ENCODE measurements around the gene SLC23A1. TPM values are rescaled to one million over a fixed set of nuclear protein-coding genes. Genes with fewer than 3 reads are reported as not detected.

SLC23A1 gene
- total and polyA plus RNA-seq, 9 of the 15 experiments (the other 6 are each of a cell fraction or from before 2014, with no cell fraction given), result 0.03 to 0.20 (median 0.05) TPM; not detected in 5

GRCh38 chr5:139385061-139386049, 2.3 kb upstream of the SLC23A1 start (continued):
- TF ChIP-seq HNRNPL (IDR thresholded peaks at IDR 0.05; ENCODE audit: low read depth, low read length) (no peak), ETV1 (tag; conservative IDR thresholded peaks at IDR 0.05; ENCODE audit: low read depth) (no peak), SP1 (CRISPR knock-in tag; IDR thresholded peaks at IDR 0.05) (0 out of 2 replicates have a peak, but pooled peaks have one; percentile 23), ARNT (IDR thresholded peaks at IDR 0.05) (peak in 1 of 2 experiments; percentile 44; a peak in 1 of 4 replicates), MTA3 (IDR thresholded peaks at IDR 0.05; ENCODE audit: borderline replicate concordance) (peak; percentile 23; the same call in 1 of the 2 replicates), TEAD2 (tag; IDR thresholded peaks at IDR 0.05) (no peak), SMC3 (conservative IDR thresholded peaks at IDR 0.05; ENCODE audit: insufficient read depth, low read depth, low read length) (peak; percentile 74), BHLHE40 (IDR thresholded peaks at IDR 0.05; ENCODE audit: low read length) (peak; percentile 89), TCF3 (CRISPR knock-in tag; IDR thresholded peaks at IDR 0.05) (0 out of 2 replicates have a peak, but pooled peaks have one; percentile 12), SIRT6 (IDR thresholded peaks at IDR 0.05; ENCODE audit: low read depth, low read length) (no peak), MCM2 (IDR thresholded peaks at IDR 0.05; ENCODE audit: low read depth) (no peak), EP300 (IDR thresholded peaks at IDR 0.05; ENCODE audit: low read length) (peak; percentile 14; the same call in 1 of the 2 replicates), KAT7 (CRISPR knock-in tag; IDR thresholded peaks at IDR 0.05; ENCODE audit: borderline replicate concordance) (0 out of 2 replicates have a peak, but pooled peaks have one; percentile 26), FOXP1 (CRISPR knock-in tag; IDR thresholded peaks at IDR 0.05) (no peak), REST (IDR thresholded peaks at IDR 0.05; ENCODE audit: borderline replicate concordance) (peak; percentile 80), REST (CRISPR knock-in tag; IDR thresholded peaks at IDR 0.05; ENCODE audit: low read depth) (no peak), SIN3B (IDR thresholded peaks at IDR 0.05; ENCODE audit: low read depth) (0 out of 2 replicates have a peak, but pooled peaks have one; percentile 14), ATF2 (CRISPR knock-in tag; IDR thresholded peaks at IDR 0.05) (no peak), TAF1 (IDR thresholded peaks at IDR 0.05; ENCODE audit: control insufficient read depth, extremely low read depth, insufficient read depth, low read length, severe bottlenecking) (no peak)
